Skeletal muscle cell (primary cell): ENCODE measurements around the gene SPRED2.
"Not testable (repeated sequence)": the region's sequence is repeated elsewhere in the genome, so short reads cannot be mapped to it uniquely, and the experiment has no call there.

Experiments used
- DNase-seq: peaks from one replicate; pipeline ENCODE4 v3.0.0-alpha.2; 2010; ENCODE audit warnings: low read depth
- H3K4me3 ChIP-seq: 2 replicates; pipeline ENCODE4 v1.5.1; 2011; ENCODE audit warnings: low read depth, mild to moderate bottlenecking, control low read depth, low read length, moderate library complexity

The SPRED2 gene

GRCh38 chr2:65325066-65325465 lies 107.3 kb downstream of the SPRED2 start:
- DNase-seq: no peak
- H3K4me3 ChIP-seq: no peak overlapping the region

- no peak for DNase-seq
- H3K4me3 ChIP-seq: peak overlapping the region; percentile 11
Observed at GRCh38 chr2:65320946-65321345, 111.5 kb downstream of the SPRED2 start.

GRCh38 chr2:65320042-65320725 lies 112.2 kb downstream of the SPRED2 start:
- no peak overlapping the region for H3K4me3 ChIP-seq
- DNase-seq: peak; percentile 92

GRCh38 chr2:65319674-65320041 lies 112.7 kb downstream of the SPRED2 start:
- H3K4me3 ChIP-seq: no peak overlapping the region
- DNase-seq: no peak

GRCh38 chr2:65319072-65319673 lies 113.2 kb downstream of the SPRED2 start:
- H3K4me3 ChIP-seq: no peak overlapping the region
- no peak for DNase-seq

GRCh38 chr2:65317841-65318240 lies 114.6 kb downstream of the SPRED2 start:
- DNase-seq: no peak
- H3K4me3 ChIP-seq: no peak overlapping the region

- not testable (repeated sequence) for H3K4me3 ChIP-seq, DNase-seq
Observed at GRCh38 chr2:65317351-65317750, 115.0 kb downstream of the SPRED2 start.

GRCh38 chr2:65316072-65316471 lies 116.3 kb downstream of the SPRED2 start:
- peak; percentile 51 for DNase-seq
- H3K4me3 ChIP-seq: no peak overlapping the region

GRCh38 chr2:65314801-65315441 lies 117.5 kb downstream of the SPRED2 start:
- no peak overlapping the region for H3K4me3 ChIP-seq
- no peak for DNase-seq

- no peak for DNase-seq
- H3K4me3 ChIP-seq: no peak overlapping the region
Observed at GRCh38 chr2:65313954-65314256, 118.5 kb downstream of the SPRED2 start.

- H3K4me3 ChIP-seq: no peak overlapping the region
- no peak for DNase-seq
Observed at GRCh38 chr2:65313126-65313953, 119.1 kb downstream of the SPRED2 start.

GRCh38 chr2:65311596-65311995 lies 120.8 kb downstream of the SPRED2 start:
- H3K4me3 ChIP-seq: no peak overlapping the region
- no peak for DNase-seq

- no peak overlapping the region for H3K4me3 ChIP-seq
- DNase-seq: no peak
Observed at GRCh38 chr2:65311049-65311448, 121.3 kb downstream of the SPRED2 start.

GRCh38 chr2:65309699-65310098 lies 122.7 kb downstream of the SPRED2 start:
- no peak for DNase-seq
- H3K4me3 ChIP-seq: no peak overlapping the region

- no peak overlapping the region for H3K4me3 ChIP-seq
- no peak for DNase-seq
Observed at GRCh38 chr2:65305934-65306333, 126.5 kb downstream of the SPRED2 start.

GRCh38 chr2:65300761-65301711 lies 131.4 kb downstream of the SPRED2 start:
- DNase-seq: peak; percentile 73
- peak overlapping the region; percentile 11 for H3K4me3 ChIP-seq

GRCh38 chr2:65300134-65300760 lies 132.2 kb downstream of the SPRED2 start:
- H3K4me3 ChIP-seq: no peak overlapping the region
- DNase-seq: peak; percentile 74

- H3K4me3 ChIP-seq: no peak overlapping the region
- DNase-seq: peak; percentile 19
Observed at GRCh38 chr2:65299246-65299645, 133.2 kb downstream of the SPRED2 start.

- H3K4me3 ChIP-seq: no peak overlapping the region
- no peak for DNase-seq
Observed at GRCh38 chr2:65298089-65298488, 134.3 kb downstream of the SPRED2 start.
